Brain microvascular endothelial cell (primary cell): ENCODE measurements around the gene KCNE2.

Source experiments
- DNase-seq: peaks from one replicate; pipeline ENCODE4 v3.0.0-alpha.2; 2020
- H3K27ac ChIP-seq: fragments of 250-450 bp; sonication (Bioruptor Pico); 2 replicates; pipeline ENCODE4 v1.5.1; 2020; ENCODE audit warnings: mild to moderate bottlenecking, moderate library complexity
- H3K27me3 ChIP-seq: fragments of 250-450 bp; sonication (Bioruptor Pico); replicated peaks from 2 replicates; pipeline ENCODE4 v1.5.1; 2020; ENCODE audit warnings: mild to moderate bottlenecking
- H3K36me3 ChIP-seq: fragments of 250-450 bp; sonication (Bioruptor Pico); replicated peaks from 2 replicates; pipeline ENCODE4 v1.5.1; 2020; ENCODE audit warnings: mild to moderate bottlenecking
- H3K4me3 ChIP-seq: 2 replicates; pipeline ENCODE4 v1.5.1; 2011; ENCODE audit warnings: low read depth, mild to moderate bottlenecking, control low read depth, low read length, moderate library complexity
- CTCF ChIP-seq: IDR thresholded peaks from 2 replicates; pipeline ENCODE4 v1.5.1; 2011; ENCODE audit warnings: low read depth, mild to moderate bottlenecking, moderate library complexity, low read length, control low read depth, inconsistent platforms; ENCODE audit errors: missing control alignments
- in situ Hi-C: cut with HindIII; loops from 2 replicates; pipeline ENCODE4 v1.10.0; 2017; ENCODE audit warnings: low sequenced_read_pairs, low pct_ligation_motif_present

Gene KCNE2

GRCh38 chr21:34355570-34355969, 8.2 kb upstream of the KCNE2 start:
- H3K36me3 ChIP-seq, result no peaks in the 10 kb centered on the region
- no peak overlapping the region for H3K27ac ChIP-seq
- H3K4me3 ChIP-seq, result no peak overlapping the region
- H3K27me3 ChIP-seq, result peaks cover 2% of the 10 kb centered on the region
- TF ChIP-seq CTCF, result no peak
- in situ Hi-C loops, result no loop called here
- DNase-seq, result no peak

GRCh38 chr21:34357889-34358288, 5.9 kb upstream of the KCNE2 start:
- no peak overlapping the region for H3K27ac ChIP-seq
- H3K4me3 ChIP-seq, result no peak overlapping the region
- peaks cover 2% of the 10 kb centered on the region for H3K27me3 ChIP-seq
- H3K36me3 ChIP-seq, result no peaks in the 10 kb centered on the region
- no peak for TF ChIP-seq CTCF
- in situ Hi-C loops, result no loop called here
- no peak for DNase-seq

GRCh38 chr21:34358866-34359265, 4.9 kb upstream of the KCNE2 start:
- in situ Hi-C loops, result no loop called here
- no peak for TF ChIP-seq CTCF
- H3K36me3 ChIP-seq, result no peaks in the 10 kb centered on the region
- no peak overlapping the region for H3K4me3 ChIP-seq
- peaks cover 2% of the 10 kb centered on the region for H3K27me3 ChIP-seq
- no peak for DNase-seq
- no peak overlapping the region for H3K27ac ChIP-seq

GRCh38 chr21:34360488-34361241, 3.1 kb upstream of the KCNE2 start:
- in situ Hi-C loops, result no loop called here
- H3K27me3 ChIP-seq, result peaks cover 2% of the 10 kb centered on the region
- no peak for TF ChIP-seq CTCF

GRCh38 chr21:34362136-34362444, 1.7 kb upstream of the KCNE2 start:
- in situ Hi-C loops, result no loop called here
- DNase-seq, result no peak
- Histone ChIP-seq H3K36me3 (no peaks in the 10 kb centered on the region), H3K27me3 (peaks cover 2% of the 10 kb centered on the region), H3K27ac (no peak overlapping the region), H3K4me3 (no peak overlapping the region)
- TF ChIP-seq CTCF, result no peak

More at GRCh38 chr21:34360488-34361241, 3.1 kb upstream of the KCNE2 start:
- DNase-seq, result no peak
- H3K27ac ChIP-seq, result no peak overlapping the region
- H3K4me3 ChIP-seq, result no peak overlapping the region
- H3K36me3 ChIP-seq, result no peaks in the 10 kb centered on the region

- Histone ChIP-seq H3K27ac (no peak overlapping the region), H3K36me3 (no peaks in the 10 kb centered on the region), H3K4me3 (no peak overlapping the region), H3K27me3 (peaks cover 2% of the 10 kb centered on the region)
- DNase-seq, result no peak
- in situ Hi-C loops, result no loop called here
- TF ChIP-seq CTCF, result no peak
These were observed 1.1 kb upstream of the KCNE2 start for GRCh38 chr21:34362670-34363069.
